Stimulated activated CD4-positive, alpha-beta T cell treated with anti-CD3 and anti-CD28 coated beads, Interleukin-2, amount 100 ng/mL, for 4 hours (primary cell): ENCODE results near the gene UBE4A.
A peak's percentile ranks its signal among the peaks of the same experiment; 100 is the strongest.

ENCODE experiments used
- DNase-seq: peaks from one replicate; pipeline ENCODE4 v3.0.0-alpha.2; 2020; ENCODE audit warnings: low read depth

Gene UBE4A

DNA sequence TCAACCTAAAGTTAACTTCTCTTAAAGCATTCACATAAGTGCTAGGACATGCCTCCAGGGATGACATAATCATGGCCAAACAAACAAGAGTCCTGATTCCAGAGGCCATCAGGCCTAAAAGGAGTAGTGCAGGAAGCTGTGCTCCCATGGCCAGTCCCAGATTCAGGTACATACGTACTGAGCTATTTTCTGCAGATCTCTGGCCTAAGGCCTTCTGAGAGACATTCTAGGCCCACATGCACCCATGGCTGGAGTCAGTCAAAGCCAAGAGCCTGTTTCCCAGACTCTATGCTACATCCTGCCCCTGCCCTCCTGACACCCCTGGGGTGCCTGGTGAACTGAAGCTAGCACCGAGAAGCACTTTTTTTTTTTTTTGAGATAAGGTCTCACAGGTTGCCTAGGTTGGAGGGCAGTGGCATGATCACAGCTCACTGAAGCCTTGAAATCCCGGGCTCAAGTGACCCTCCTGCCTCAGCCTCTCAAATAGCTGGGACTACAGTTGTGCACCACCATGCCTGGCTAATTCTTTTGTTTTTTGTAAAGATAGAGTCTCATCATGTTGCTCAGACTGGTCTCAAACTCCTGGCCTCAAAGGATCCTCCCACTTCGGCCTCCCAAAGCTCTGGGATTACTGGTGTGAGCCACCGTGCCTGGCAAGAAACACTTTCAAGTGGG lies 17.4 kb upstream of the UBE4A start:
- no peak for DNase-seq

DNA sequence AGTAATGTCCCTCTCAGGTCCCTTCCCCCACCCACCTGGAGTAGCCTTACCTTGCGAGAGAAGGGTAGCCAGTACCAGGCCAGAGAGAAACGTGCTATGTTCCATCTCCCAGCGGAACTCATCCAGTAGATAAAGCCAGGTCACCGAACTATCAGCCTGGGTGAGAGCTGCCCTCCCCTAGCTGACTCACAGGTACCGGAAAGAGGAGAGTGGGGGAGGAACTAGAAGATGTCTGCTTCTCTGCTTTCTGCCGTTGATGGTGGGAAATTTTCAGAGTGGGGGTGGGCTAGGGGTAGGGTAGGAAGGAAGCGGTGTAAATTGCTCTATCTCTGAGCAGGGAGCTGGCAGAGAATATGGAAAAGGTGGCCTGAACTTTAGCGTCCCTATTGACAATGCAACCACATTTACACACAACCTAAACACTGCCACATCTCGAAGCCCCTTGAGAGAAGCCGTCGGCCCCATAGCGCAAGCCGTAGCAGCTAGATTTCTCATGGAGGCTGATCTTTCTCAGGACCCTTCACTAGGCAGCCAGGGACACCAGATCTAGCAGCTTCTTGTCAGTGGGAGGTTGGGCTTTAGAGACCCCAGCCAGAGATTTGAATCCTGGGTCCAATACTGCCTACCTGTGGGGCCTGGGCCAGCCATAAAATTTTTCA lies 16.8 kb upstream of the UBE4A start, which contains the start of gene CD3D:
Gene CD3D (minus strand): TSS at position 203 of the 659 bp plus-strand sequence. CDS start 98 bp downstream, at position 105.
- DNase-seq, result peak; percentile 74

DNA sequence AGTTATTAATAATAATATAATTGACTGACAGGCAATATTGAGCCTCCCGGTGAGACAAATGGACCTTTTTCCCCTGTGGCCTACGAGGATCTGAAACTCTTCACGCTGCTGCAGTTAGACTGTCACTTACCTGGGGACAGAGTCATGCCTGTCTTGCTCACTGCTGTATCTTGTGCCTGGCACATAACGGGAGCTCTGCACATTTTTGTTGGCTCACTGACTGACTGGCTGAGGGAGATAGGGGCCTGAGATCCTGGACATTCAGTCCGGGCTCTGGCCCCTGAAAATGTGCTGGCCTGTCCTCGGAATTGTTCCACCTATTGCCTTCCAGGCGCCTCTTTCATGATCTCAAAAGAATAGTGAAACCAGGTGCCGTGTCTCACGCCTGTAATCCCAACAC lies 16.2 kb upstream of the UBE4A start:
- no peak for DNase-seq

DNA sequence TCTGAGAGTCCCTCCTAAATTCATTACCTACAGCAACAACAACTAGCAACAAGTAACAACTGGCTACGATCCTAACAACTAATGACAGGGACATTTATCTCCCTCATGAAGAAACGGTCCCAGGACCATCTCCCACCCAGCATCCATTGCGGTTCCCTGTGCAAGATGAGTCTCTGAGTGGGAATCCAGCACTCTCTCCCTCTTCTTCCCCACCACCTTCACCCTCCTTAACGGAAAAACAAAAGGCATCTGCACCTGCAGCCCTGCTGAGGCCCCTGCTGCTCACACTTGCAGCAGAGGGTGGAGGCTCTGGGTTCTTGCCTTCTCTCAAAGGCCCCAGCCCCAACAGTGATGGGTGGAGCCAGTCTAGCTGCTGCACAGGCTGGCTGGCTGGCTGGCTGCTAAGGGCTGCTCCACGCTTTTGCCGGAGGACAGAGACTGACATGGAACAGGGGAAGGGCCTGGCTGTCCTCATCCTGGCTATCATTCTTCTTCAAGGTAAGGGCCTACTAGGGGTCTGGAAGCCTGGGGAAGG lies 15.4 kb upstream of the UBE4A start, which contains the start of gene CD3G:
Gene CD3G (plus strand): TSS at position 364 of the 535 bp plus-strand sequence. CDS start 80 bp downstream, at position 444.
- DNase-seq, result peak; percentile 61

DNA sequence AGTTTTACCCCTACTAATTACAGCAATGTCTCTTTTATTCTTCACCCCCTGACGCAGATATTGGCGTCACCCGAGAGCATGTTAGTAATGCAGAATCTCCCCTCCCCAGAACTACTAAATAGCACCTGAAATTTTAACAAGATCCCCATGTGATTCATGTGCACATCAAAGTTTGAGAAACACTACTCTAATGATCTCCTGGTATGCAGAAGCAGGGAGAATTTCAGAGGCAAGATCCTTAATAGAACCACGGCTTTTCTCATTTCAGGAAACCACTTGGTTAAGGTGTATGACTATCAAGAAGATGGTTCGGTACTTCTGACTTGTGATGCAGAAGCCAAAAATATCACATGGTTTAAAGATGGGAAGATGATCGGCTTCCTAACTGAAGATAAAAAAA lies 9.9 kb upstream of the UBE4A start:
- no peak for DNase-seq

DNA sequence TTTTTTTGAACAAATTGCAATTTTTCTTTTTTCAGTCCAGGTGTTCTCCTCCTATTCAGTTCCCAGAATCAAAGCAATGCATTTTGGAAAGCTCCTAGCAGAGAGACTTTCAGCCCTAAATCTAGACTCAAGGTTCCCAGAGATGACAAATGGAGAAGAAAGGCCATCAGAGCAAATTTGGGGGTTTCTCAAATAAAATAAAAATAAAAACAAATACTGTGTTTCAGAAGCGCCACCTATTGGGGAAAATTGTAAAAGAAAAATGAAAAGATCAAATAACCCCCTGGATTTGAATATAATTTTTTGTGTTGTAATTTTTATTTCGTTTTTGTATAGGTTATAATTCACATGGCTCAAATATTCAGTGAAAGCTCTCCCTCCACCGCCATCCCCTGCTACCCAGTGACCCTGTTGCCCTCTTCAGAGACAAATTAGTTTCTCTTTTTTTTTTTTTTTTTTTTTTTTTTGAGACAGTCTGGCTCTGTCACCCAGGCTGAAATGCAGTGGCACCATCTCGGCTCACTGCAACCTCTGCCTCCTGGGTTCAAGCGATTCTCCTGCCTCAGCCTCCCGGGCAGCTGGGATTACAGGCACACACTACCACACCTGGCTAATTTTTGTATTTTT lies 6.2 kb upstream of the UBE4A start:
- no peak for DNase-seq

DNA sequence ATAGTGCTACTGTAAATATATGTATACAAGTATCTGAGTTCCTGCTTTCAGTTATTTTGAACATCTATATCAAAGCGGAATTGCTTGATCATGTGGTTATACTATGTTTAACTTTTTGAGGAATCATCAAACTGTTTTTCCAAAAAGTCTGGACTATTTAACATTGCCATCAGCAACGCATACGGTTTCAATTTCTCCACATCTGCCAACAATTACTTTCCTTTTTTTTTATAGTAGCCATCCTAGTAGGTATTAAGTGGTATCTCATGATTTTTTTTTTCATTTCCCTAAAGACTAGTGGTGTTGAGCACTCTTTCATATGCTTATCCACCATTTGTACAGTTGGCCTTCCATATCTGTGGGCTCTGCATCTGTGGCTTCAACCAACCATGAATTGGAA lies 1.3 kb upstream of the UBE4A start:
- no peak for DNase-seq

DNA sequence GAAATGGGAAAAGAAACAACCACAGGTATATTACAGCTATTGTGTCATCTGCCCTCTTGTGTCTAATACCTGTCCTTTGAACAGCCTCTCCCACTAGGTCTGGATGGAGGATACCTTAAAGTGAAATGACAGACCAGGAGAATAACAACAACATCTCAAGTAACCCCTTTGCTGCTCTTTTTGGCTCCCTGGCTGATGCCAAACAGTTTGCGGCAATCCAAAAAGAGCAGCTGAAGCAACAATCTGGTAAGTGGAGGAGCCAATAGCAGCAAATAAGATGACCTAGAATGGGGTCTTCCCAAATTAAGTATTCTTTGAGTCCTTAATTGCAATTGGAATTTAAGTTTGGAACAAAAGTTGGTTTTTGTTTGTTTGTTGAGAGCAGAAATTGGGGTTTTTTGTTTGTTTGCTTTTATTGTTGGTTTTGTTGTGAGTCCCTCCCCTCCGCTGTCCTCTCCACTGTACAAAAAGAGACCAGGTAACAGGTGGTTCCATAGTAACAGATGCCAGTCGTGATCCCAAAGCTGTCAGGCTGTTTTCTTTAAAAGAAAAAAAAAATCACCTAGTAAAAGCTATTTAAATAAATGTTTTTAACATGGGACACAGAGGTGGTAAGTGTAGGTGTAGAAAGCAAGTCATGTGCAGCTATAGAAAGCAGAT lies 5.7 kb downstream of the UBE4A start:
- DNase-seq, result no peak

DNA sequence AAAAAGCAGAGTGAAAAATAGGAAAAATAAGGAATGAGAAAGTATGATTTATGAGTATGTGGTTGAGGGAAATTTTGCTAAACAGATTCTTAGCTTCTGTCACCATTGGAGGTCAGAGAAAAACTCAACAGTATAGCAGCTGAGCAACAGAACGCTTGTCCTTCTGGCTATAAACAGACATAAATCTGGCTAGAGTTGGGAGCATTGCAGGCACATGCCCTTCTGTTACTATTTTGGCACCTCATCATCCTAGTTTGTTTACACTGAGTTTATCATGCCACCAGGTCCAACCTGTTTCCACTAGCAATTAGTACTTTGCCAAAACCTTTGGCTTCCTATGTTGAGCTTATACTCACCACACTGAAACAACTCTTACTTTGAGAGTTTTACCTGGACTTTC lies 6.9 kb downstream of the UBE4A start:
- no peak for DNase-seq

DNA sequence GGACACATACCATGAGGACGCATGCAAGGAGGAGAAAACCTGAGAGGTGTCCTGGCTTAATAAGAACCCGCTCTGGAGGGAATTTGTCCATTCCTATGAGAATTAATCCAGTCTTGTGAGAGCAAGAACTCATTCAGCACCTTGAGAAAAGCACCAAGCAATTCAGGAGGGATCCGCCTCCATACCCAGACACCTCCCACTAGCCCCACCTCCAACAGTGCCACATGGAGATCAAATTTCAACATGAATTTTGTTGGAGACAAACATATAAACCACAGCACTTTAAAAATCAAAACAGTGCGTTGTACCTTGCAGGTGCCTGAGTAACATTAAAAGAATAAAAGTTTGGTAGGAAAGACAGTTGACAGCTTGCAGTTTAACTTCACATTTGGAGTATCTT lies 11.4 kb downstream of the UBE4A start:
- no peak for DNase-seq

DNA sequence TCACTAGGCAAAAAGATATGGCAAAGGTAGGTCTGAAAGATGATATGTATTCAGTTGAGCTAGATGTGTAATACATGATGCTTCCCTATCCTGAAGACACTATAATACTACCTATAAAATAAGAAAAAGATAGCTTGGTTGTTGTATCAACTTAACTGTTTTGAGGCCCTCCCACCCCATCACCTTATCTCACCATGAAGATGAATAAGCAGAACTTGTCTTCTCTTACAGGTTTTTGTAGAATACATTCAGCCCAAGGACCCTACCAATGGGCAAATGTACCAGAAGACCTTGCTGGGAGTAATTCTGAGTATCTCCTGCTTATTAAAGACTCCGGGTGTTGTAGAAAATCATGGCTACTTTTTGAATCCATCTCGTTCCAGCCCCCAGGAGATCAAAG lies 13.9 kb downstream of the UBE4A start:
- no peak for DNase-seq

DNA sequence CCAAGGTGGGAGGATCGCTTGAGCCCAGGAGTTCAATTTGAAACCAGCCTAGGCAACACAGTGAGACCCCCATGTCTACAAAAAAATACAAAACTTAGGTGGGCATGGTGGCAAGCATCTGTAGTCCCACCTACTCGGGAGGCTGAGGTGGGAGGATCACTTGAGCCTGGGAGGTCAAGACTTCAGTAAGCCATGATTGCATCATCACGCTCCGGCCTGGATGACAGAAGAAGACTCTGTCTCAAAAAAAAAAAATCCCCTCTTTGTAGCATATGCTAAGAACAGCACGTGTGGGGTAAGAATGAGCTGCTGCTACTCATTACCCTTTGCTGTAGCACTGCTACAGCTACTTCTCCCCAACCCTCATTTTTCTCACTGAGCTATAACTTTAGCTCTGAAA lies 14.5 kb downstream of the UBE4A start:
- no peak for DNase-seq

DNA sequence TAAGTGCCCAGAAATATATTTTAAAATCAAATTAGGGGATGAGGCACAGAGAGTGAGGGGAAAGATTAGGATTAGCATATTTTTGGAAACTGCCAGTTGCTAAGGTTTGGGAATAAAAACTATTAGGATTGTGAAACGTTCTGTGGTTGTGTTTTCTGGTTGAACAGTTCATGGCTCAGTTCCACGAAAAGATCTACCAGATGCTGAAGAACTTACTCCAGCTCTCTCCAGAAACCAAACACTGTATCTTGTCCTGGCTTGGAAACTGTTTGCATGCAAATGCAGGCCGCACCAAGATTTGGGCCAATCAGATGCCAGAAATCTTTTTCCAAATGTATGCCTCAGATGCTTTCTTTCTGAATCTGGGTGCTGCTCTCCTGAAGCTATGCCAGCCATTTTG lies 15.3 kb downstream of the UBE4A start:
- DNase-seq, result no peak

DNA sequence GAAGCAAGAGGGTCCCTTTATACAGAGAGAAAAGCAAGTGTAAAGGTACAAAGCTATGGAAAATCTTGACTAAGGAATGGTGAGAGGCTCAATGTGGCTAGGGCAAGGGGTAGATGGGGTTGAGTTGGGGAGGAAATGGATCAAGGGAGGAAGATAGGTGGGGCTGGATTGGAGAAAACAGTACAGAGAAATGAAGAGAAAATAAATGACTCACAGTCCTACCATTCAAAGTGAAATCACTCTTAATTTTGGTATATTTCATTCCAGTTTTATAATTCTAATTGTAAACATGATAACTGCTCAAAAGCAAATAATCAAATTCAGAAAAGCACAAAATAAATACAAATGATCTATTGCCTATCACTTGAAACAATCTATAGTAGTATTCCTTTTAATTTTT lies 16.6 kb downstream of the UBE4A start:
- no peak for DNase-seq

DNA sequence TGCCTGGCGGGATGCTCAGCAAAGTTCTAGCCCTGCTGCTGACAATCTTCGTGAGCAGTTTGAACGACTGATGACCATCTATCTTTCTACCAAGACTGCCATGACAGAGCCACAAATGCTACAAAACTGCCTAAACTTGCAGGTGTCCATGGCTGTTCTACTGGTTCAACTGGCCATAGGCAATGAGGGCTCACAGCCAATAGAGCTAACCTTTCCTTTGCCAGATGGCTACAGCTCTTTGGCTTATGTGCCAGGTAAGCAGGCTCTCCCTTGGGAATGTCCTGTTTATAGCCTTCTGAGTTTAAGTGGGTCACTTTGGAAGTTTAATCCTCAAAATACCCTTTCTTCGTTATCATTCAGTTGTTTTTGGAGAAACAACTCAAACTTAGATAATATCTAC lies 20.1 kb downstream of the UBE4A start:
- DNase-seq, result no peak

DNA sequence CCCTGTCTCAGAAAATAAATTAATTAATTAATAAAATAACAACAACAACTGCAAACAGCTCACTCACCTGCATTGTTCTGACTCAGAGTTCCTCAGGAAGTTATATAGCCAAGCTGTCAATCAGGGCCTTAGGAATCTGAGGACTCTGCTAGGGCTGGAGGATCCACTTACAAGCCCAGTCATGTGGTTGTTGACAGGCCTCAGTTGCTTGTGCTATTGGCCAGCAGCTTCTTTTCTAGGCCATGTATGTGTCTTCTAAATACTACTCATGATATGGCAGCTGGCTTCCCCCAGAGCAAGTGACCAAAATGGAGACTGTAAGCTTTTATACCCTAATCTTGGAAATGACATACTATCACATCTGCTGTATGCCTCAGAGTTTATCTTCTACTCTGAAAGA lies 21.2 kb downstream of the UBE4A start:
- DNase-seq, result no peak

DNA sequence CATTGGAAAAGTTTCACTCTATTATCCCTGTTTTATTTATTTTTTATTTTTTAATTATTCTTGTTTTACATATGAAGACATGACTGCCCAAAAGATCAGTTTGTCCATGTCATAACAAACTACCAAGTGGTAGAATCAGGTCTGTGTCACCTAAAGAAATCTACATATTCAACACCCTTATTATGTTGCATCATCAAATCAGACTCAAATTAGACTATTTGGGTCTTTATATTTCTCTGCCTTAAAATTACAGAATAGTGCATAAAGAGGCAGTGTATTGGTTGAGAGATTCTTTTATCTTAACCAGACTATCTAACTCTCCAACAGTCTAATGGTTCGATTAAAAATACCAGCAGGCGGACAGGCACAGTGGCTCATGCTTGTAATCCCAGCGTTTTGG lies 23.6 kb downstream of the UBE4A start:
- DNase-seq, result no peak

DNA sequence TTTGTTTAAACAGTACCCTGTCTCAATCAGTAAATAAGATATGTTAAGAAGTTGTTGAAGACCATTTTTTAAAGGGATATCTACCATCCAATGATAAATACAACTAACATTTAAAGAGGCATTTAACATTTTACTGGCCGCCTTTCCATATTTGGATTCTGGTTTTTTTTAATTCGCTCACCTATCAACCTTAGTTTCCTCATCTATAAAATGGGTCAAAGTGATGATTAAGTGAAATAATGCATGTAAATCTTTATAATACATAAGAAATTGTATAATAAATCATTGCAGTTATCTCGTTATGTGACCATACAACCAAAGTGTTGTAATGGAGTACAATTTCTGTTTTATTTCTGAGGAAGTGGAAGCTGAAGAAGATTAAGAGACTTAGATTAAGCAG lies 24.3 kb downstream of the UBE4A start:
- DNase-seq, result no peak

DNA sequence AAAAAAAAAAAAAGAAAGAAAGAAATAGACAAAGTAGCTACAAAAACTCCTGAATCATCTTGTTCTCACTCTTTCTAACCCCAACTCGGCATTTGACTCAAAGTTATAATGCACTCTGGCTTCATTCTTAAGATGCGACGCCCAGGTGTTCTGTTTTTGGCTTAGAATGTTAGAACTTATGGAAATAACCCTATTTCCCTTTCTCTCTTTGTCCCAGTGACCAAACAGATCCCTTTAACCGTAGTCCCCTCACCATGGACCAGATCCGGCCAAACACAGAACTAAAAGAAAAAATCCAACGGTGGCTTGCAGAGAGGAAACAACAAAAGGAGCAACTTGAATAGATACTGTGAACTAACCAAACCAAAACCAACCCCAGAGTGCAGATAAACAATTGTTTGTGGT lies 36.7 kb downstream of the UBE4A start:
- DNase-seq, result no peak

DNA sequence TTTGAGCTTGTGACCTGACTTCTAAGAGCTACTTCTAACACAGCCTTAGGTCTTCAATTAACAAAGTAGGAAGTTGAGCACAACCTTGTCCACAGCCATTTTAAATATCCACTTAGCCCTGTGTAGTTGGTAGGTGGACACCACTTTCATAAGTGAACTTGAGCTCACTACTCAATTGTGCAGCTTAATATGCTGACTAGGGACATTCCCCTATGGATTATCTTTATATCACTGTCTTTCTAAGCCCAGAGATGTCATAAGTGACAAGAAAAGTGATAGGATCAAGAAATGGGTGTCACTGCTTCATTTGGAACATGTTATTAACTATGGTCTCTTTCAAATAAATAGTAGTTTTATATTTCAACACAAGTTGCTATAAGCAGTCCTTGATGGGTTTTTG lies 38.0 kb downstream of the UBE4A start:
- no peak for DNase-seq

DNA sequence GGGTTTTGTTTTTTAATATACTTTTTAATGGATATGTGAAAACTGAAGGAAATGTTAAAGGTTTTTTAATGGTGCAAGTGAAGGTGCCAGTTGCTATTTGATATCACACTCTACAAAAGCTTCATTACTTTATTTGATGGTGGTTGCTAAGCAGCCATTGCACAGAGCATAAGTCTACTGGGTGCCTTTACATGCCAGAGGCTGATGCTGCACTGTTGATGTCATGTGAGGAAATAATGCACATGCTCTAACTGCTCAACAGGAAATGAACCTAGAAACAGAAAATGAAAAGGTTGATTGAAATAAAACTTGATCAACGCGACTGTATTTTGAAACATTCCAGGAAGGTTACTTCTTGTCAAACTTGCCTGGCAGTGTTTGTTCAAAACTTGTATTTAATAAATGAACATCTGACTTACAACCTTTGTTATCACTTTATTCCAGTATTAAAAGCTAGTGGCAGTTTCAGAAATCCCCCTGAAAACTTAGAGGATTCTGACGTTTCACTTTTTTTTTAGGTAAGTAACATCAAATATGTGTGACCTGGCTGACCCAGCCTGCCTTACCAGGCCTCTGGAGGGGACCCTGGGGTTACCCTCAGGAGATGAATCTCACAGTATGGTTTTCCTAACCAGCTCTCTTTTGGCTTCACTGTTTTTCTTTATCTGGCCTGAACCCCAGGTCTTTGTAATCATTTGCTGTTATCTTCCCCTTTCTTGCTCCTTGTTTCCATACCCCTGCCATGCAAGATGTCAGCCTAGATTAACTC lies 39.6 kb downstream of the UBE4A start:
- peak; percentile 42 for DNase-seq
